IMR-90 (cell line): Measurements from ENCODE around the gene FOSL1. TPM values are rescaled to one million over a fixed set of nuclear protein-coding genes. Genes with fewer than 3 reads are reported as not detected.

Source experiments
- ATAC-seq: fragments of 200-7000 bp; cut with Tn5 transposase; 2 replicates; pipeline ENCODE4 v1.9.1; 2020; ENCODE audit warnings: low read depth, mild to moderate bottlenecking, moderate library complexity
- BruUV-seq: library from RNA; stranded (reverse); fragments of 400-500 nt; replicated peaks from 2 replicates; lab custom pipeline; 2021; lab: Mats Ljungman, UMichigan
- CTCF ChIA-PET: fragments of 300-600 bp; formaldehyde crosslinking; extraction: SDS; loops from one replicate; lab custom pipeline; 2021; ENCODE audit warnings: antibody characterized with exemption; lab: Yijun Ruan, JAX
- POLR2A ChIA-PET: fragments of 300-600 bp; sonication (Branson Sonifier 250); formaldehyde crosslinking; loops from one replicate; lab custom pipeline; 2022; ENCODE audit warnings: antibody characterized with exemption; ENCODE audit not compliant: unreplicated experiment; lab: Charles Lee
- DNase-seq: peaks from one replicate; pipeline ENCODE4 v3.0.0; 2013
- H2AFZ ChIP-seq: replicated peaks from 2 replicates; pipeline ENCODE3; 2013; ENCODE audit warnings: low read length, mild to moderate bottlenecking; ENCODE audit not compliant: poor library complexity
- H2AK5ac ChIP-seq: 2 replicates; pipeline ENCODE4 v1.6.1; 2013; ENCODE audit warnings: low read depth, low read length, inconsistent platforms
- H2AK9ac ChIP-seq: replicated peaks from 2 replicates; pipeline ENCODE3; 2013; ENCODE audit warnings: mild to moderate bottlenecking, low read depth, low read length, moderate library complexity; ENCODE audit not compliant: poor library complexity
- H2BK120ac ChIP-seq: 2 replicates; pipeline ENCODE4 v1.6.1; 2013; ENCODE audit warnings: low read depth, low read length, inconsistent platforms
- H2BK15ac ChIP-seq: 3 replicates; pipeline ENCODE4 v1.6.1; 2013; ENCODE audit warnings: low read depth, low read length, inconsistent platforms
- H2BK20ac ChIP-seq: 2 replicates; pipeline ENCODE4 v1.6.1; 2013; ENCODE audit warnings: low read depth, mild to moderate bottlenecking, inconsistent platforms, low read length, moderate library complexity
- H2BK5ac ChIP-seq: 2 replicates; pipeline ENCODE4 v1.6.1; 2013; ENCODE audit warnings: mild to moderate bottlenecking, low read depth, low read length, inconsistent platforms; ENCODE audit not compliant: poor library complexity, severe bottlenecking
- H3K14ac ChIP-seq: replicated peaks from 2 replicates; pipeline ENCODE4 v1.6.1; 2013; ENCODE audit warnings: low read depth, low read length, inconsistent platforms
- H3K18ac ChIP-seq: 2 replicates; pipeline ENCODE4 v1.6.1; 2013; ENCODE audit warnings: low read depth, low read length, control low read depth
- H3K23ac ChIP-seq: 2 replicates; pipeline ENCODE4 v1.6.1; 2013; ENCODE audit warnings: low read depth, low read length, inconsistent platforms
- H3K27ac ChIP-seq: 2 replicates; pipeline ENCODE4 v1.5.1; 2013; ENCODE audit warnings: mild to moderate bottlenecking, control low read depth, low read length; ENCODE audit not compliant: insufficient read depth
- H3K27me3 ChIP-seq: 2 replicates; pipeline ENCODE4 v1.6.1; 2013; ENCODE audit warnings: low read length; ENCODE audit not compliant: control insufficient read depth, insufficient read depth
- H3K36me3 ChIP-seq: 2 replicates; pipeline ENCODE4 v1.6.1; 2013; ENCODE audit warnings: low read length, mixed read lengths; ENCODE audit not compliant: control insufficient read depth, insufficient read depth
- H3K4ac ChIP-seq: 2 replicates; pipeline ENCODE4 v1.6.1; 2013; ENCODE audit warnings: low read depth, low read length, inconsistent platforms
- H3K4me1 ChIP-seq: 2 replicates; pipeline ENCODE4 v1.6.1; 2013; ENCODE audit warnings: low read length, mixed read lengths; ENCODE audit not compliant: control insufficient read depth, insufficient read depth
- H3K4me2 ChIP-seq: 2 replicates; pipeline ENCODE4 v1.6.1; 2013; ENCODE audit warnings: low read depth, mild to moderate bottlenecking, control low read depth, low read length, moderate library complexity
- H3K4me3 ChIP-seq: 2 replicates; pipeline ENCODE4 v1.5.1; 2013; ENCODE audit warnings: low read depth, mild to moderate bottlenecking, control low read depth, low read length, moderate library complexity; ENCODE audit not compliant: insufficient read depth
- H3K56ac ChIP-seq: 2 replicates; pipeline ENCODE4 v1.6.1; 2013; ENCODE audit warnings: low read length, inconsistent platforms; ENCODE audit not compliant: insufficient read depth; ENCODE audit errors: extremely low read depth
- H3K79me1 ChIP-seq, 2 experiments: 2 replicates each; pipeline ENCODE4 v1.6.1; 2013; ENCODE audit warnings: low read length in 2 of 2, inconsistent platforms in 1 of 2, low read depth in 1 of 2
- H3K9ac ChIP-seq: 2 replicates; pipeline ENCODE4 v1.6.1; 2013; ENCODE audit warnings: low read depth, low read length, control low read depth
- H3K9me1 ChIP-seq: 2 replicates; pipeline ENCODE4 v1.6.1; 2013; ENCODE audit warnings: low read length, inconsistent platforms; ENCODE audit not compliant: insufficient read depth
- H3K9me3 ChIP-seq: 2 replicates; pipeline ENCODE4 v1.6.1; 2013; ENCODE audit warnings: low read length; ENCODE audit not compliant: control insufficient read depth, insufficient read depth
- H4K20me1 ChIP-seq: 2 replicates; pipeline ENCODE4 v1.6.1; 2013; ENCODE audit warnings: low read length, inconsistent platforms; ENCODE audit not compliant: insufficient read depth
- H4K5ac ChIP-seq: 2 replicates; pipeline ENCODE4 v1.6.1; 2013; ENCODE audit warnings: mild to moderate bottlenecking, low read depth, low read length, control low read depth
- H4K8ac ChIP-seq, 2 experiments: 2 replicates each; pipeline ENCODE4 v1.6.1; 2013; ENCODE audit warnings: low read depth in 2 of 2, low read length in 2 of 2, control low read depth in 1 of 2, inconsistent platforms in 1 of 2
- H4K91ac ChIP-seq: 2 replicates; pipeline ENCODE4 v1.6.1; 2013; ENCODE audit warnings: low read depth, low read length, inconsistent platforms; ENCODE audit not compliant: insufficient read depth
- CEBPB ChIP-seq: IDR thresholded peaks from 2 replicates; pipeline ENCODE4 v1.6.1; 2012; ENCODE audit warnings: low read depth, low read length, improper control_type of control experiment
- MAFK ChIP-seq: IDR thresholded peaks from 2 replicates; pipeline ENCODE4 v1.6.1; 2012; ENCODE audit warnings: low read depth, low read length, improper control_type of control experiment
- MXI1 ChIP-seq: IDR thresholded peaks from 2 replicates; pipeline ENCODE4 v1.6.1; 2012; ENCODE audit warnings: low read depth, mild to moderate bottlenecking, low read length, moderate library complexity, borderline replicate concordance
- RAD21 ChIP-seq: IDR thresholded peaks from 2 replicates; pipeline ENCODE4 v1.6.1; 2012; ENCODE audit warnings: low read length, improper control_type of control experiment
- RFX5 ChIP-seq: IDR thresholded peaks from 2 replicates; pipeline ENCODE4 v1.8.0; 2012; ENCODE audit warnings: low read depth, mild to moderate bottlenecking, low read length, moderate library complexity
- WGBS, 2 experiments: methylation state at CpG; one replicate each; pipeline versions ENCODE4 v1.1.5 to v1.1.7; 2013; ENCODE audit warnings: missing lambda C conversion rate in 2 of 2; ENCODE audit not compliant: insufficient read length in 1 of 2; ENCODE audit errors: extremely low coverage in 2 of 2; 5-methylcytosine and 5-hydroxymethylcytosine counted together
- dilution Hi-C: fragments of 300-500 bp; cut with HindIII; formaldehyde crosslinking; loops from one replicate; pipeline ENCODE4 v1.14.3; 2018; ENCODE audit warnings: low sequenced_read_pairs; ENCODE audit not compliant: unreplicated experiment
- in situ Hi-C: fragments of 300-500 bp; cut with MboI; formaldehyde crosslinking; loops from 3 replicates; pipeline ENCODE4 v1.14.3; 2019; ENCODE audit warnings: low sequenced_read_pairs, inconsistent platforms, mixed read lengths
- intact Hi-C: fragments of 100-400 bp; cut with micrococcal nuclease; formaldehyde crosslinking; loops from 2 replicates; pipeline ENCODE4 v1.10.0; 2022
- polyA plus RNA-seq, 3 experiments: library from polyadenylated mRNA; depleted of rRNA; stranded (reverse); fragments of >200 nt; gene quantifications; 2 replicates each; pipeline ENCODE4 v1.2.3, GENCODE V29; 2012; ENCODE audit warnings: low replicate concordance in 1 of 3
- total RNA-seq: library from RNA; depleted of rRNA; stranded (reverse); fragments of >200 nt; gene quantifications from 2 replicates; pipeline ENCODE4 v1.2.3, GENCODE V29; 2012
- TF ChIP-seq, protein P1 (sequence below): fragments of 150-350 bp; IDR thresholded peaks from 2 replicates; pipeline ENCODE4 v1.6.1; 2016; ENCODE audit warnings: low read depth, mild to moderate bottlenecking, low read length, moderate library complexity, borderline replicate concordance

The FOSL1 gene
- total and polyA plus RNA-seq, 2 of the 4 experiments (the other 2 are of a cell fraction): 17.2 to 107 TPM

DNA sequence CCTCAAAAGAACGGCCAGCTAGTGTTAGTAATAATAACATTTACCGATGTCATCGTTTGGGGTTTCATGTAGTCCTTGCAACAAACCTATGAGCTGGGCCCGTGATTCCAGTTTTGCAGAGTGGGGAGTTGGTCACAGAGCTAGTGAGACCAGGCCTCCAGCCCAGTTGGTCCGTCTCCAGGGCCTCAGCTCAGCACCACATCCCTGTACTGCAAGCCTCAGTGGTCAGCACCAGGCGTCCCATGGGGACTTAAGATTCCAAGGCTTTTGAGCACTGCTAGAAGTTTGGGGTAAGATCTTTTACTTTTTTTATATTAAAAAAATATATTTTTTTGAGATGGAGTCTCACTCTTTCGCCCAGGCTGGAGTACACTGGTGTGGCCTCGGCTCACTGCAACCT lies 44.0 kb upstream of the FOSL1 start:
- H3K27me3 ChIP-seq: peaks cover 3% of the 10 kb centered on the region; the same call in 1 of the 2 replicates
- H3K14ac ChIP-seq: no peak overlapping the region
- H3K18ac ChIP-seq: no peak overlapping the region
- dilution Hi-C loops (no loop called here), in situ Hi-C loops (no loop called here), intact Hi-C loops (no loop called here)
- no peak overlapping the region for H3K4me2 ChIP-seq
- H3K9me1 ChIP-seq: peaks cover 12% of the 10 kb centered on the region
- no peak overlapping the region for H2BK120ac ChIP-seq
- ATAC-seq (no peak), DNase-seq (no peak)
- peaks cover 6% of the 10 kb centered on the region for H3K4me1 ChIP-seq
- H2AK9ac ChIP-seq: no peak overlapping the region
- ChIA-PET POLR2A (no interaction called here), CTCF (no interaction called here)
- H3K4me3 ChIP-seq: no peak overlapping the region
- H2BK5ac ChIP-seq: no peak overlapping the region
- H3K23ac ChIP-seq: no peak overlapping the region
- TF ChIP-seq MXI1: no peak
- TF ChIP-seq CEBPB: no peak
- no peak for TF ChIP-seq MAFK
- TF ChIP-seq, protein P1, sequence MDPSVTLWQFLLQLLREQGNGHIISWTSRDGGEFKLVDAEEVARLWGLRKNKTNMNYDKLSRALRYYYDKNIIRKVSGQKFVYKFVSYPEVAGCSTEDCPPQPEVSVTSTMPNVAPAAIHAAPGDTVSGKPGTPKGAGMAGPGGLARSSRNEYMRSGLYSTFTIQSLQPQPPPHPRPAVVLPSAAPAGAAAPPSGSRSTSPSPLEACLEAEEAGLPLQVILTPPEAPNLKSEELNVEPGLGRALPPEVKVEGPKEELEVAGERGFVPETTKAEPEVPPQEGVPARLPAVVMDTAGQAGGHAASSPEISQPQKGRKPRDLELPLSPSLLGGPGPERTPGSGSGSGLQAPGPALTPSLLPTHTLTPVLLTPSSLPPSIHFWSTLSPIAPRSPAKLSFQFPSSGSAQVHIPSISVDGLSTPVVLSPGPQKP: no peak
- TF ChIP-seq RAD21: no peak
- no peak for TF ChIP-seq RFX5
- no TSS peak for BruUV-seq
- no peak overlapping the region for H3K9ac ChIP-seq
- H2AFZ ChIP-seq: no peak overlapping the region
- H4K5ac ChIP-seq: no peak overlapping the region
- no peak overlapping the region for H2BK15ac ChIP-seq
- no peaks in the 10 kb centered on the region for H3K36me3 ChIP-seq
- no peak overlapping the region for H3K56ac ChIP-seq
- H4K8ac ChIP-seq: no peak overlapping the region
- no peaks in the 10 kb centered on the region for H3K9me3 ChIP-seq
- H4K91ac ChIP-seq: no peak overlapping the region
- peak overlapping the region; percentile 40; the same call in 1 of the 2 replicates for H2AK5ac ChIP-seq
- H3K27ac ChIP-seq: no peak overlapping the region
- 0 out of 2 replicates have a peak, but pooled peaks cover 3% of the 10 kb centered on the region for H4K20me1 ChIP-seq
- no peak overlapping the region for H3K4ac ChIP-seq
- H2BK20ac ChIP-seq: no peak overlapping the region
- peaks cover 0 to 15% of the 10 kb centered on the region in 2 experiments; a peak in 2 of 4 replicates for H3K79me1 ChIP-seq
- no CpG with 5 or more reads among the region's 8 CpGs for WGBS, 2 experiments
